Stimulated activated naive CD4-positive, alpha-beta T cell treated with Interleukin-2 at 50 U/mL for 16 hours (primary cell): ENCODE results near the gene FAM135A.
"Not testable (repeated sequence)": the region's sequence is repeated elsewhere in the genome, so short reads cannot be mapped to it uniquely, and the experiment has no call there.

Experiments
- DNase-seq: peaks from one replicate; lab custom pipeline; 2025; lab: John Stamatoyannopoulos, UW

FAM135A gene

DNA sequence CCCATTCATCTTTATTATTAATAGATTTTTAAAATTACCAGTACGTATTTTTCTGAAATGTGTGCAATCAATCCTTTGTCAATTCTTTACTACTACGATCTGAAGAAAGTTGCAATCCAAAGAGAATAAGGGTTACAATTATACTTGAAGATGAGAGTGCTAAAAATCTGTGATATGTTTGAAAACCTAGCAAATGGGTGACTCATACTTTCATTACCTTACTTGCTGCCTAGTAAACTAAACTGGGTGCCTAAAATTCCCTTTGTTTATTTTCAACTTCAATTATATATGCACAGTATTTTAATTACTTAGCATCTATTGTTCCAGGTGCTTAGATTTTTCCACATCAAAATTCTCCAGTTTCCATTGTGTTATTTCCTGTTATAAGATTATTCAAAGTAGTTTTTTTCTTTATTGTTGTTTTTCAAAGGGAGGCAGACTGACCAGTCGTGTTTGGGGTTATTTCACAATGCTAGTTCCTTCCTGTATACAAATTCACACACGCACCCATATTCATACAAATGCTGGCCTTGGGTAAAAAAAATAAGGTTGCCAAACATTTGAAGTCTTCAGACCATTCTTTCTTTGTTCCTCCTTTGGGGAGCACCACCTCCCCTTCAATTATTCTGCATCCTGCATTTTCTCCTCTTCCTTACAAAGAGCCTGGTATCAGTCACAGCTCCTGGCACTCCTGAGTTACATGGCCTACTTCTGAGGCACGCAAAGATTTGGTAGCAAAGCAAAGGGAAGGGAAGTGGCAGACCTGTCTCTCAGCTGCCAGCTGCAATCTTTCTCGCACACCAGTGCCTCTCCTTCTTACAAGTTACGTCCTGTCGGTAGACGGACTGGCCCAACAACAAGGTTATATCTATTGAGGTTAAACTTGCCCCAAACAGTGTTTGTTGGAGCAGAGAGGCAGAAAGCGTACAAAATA is 16.2 kb upstream of the FAM135A start:
- DNase-seq: no peak

DNA sequence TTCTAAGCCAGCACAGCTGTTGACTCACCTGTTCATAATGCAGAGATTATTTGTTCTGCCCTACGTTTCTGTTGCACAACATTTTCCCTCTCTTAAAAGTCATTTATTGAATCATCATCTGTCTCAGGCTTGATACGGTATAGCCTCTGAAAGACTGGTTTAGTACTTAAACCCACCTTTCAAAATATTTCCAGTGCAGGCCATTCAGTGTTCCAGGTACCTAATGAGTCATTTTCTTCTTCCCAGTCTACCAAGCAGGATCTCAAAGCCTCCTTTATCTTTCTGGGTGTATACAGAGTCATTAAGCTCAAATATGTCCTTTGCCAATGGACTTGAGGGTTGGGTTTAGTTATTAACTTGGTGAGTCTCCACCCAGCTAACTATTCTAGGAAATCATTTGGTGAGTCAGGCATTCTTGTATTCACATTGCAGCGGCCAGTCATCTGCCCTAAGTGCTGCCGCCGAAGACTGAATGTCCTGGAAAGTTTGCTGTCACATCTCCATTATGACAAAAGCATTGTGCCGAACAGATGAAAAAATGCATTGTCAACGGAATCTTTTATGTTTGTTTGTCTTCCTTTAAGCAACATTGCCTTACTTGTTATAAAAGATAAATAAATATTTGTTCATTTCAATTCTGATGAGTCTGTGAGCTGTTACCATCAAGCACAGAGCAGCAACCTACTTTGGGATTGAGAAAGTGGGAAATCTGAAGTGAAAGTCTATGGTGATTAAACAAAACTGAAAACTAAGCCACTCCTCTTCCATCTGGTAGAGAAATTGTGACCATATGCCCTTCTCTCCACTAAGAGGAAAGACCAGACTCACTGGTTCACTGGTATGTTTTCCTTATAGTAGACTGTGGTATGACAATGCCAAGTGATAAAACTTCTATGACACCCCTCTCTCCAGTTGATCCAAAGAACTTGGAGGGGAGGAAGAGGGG is 14.3 kb upstream of the FAM135A start:
- DNase-seq: no peak

DNA sequence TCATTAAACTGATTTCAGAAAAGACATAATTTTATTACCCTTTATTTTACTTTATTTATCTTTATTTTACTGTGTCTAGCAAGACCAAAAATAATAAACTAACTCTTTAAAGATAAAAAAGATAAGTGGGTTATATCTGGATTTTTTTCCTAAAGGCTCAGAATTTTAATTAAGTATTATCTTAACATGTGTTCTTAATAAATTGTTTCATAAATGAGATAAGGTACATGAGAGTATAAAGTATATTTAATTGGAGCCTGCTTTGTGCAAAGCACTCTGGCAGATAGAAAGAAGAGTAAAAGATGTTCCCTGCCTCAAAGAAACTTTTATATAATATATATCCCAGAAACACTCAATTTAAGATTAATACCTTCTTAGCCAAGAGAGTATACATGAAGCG is 8.7 kb upstream of the FAM135A start:
- no peak for DNase-seq

DNA sequence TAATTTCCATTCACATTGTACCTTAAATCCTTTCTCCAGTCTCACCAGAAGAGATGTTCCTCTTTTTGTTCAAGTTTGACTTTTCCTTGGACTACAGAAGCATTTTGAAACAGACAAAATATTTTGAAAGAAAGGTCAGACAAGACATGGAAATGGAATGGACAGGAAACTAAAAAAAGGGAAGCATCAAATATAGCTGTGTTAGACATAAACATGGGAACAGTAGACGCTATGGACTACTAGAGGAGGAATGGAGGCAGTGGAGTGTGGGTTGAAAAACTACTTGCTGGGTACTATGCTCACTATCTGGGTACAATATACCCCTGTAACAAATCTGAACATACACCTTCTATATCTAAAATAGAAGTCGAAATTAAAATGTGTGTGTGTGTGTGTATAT is 4.1 kb upstream of the FAM135A start:
- no peak for DNase-seq

DNA sequence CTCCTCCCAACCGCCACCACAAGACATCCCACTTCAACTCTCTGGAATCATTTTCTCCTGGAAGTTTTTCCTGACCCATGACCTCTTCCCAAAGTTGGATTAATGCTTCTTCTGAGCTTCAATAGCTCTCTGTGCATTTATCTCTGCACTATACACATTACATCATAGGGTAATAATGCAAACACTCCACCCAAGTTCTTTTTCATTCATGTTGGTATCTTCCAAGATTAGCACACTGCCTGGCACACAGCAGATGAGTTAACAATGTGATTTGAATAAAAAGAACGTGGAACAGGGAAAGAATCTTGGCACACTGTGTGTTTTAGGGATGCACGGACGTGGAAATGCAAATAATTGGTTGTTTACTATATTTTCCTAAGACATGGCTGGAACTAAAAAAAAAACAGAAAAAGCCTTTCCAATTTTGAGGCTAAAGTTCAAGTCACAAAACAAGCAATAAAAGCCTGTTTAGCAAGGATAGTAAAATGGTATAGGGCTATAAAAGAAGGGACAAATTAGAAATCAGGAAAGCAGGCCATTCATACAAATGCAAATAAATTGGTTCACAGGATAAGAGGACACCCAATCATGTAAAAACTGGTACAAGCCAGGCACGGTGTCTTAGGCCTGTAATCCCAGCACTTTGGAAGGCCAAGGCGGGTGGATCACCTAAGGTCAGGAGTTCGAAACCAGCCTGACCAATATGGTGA is 1.6 kb upstream of the FAM135A start:
- no peak for DNase-seq

DNA sequence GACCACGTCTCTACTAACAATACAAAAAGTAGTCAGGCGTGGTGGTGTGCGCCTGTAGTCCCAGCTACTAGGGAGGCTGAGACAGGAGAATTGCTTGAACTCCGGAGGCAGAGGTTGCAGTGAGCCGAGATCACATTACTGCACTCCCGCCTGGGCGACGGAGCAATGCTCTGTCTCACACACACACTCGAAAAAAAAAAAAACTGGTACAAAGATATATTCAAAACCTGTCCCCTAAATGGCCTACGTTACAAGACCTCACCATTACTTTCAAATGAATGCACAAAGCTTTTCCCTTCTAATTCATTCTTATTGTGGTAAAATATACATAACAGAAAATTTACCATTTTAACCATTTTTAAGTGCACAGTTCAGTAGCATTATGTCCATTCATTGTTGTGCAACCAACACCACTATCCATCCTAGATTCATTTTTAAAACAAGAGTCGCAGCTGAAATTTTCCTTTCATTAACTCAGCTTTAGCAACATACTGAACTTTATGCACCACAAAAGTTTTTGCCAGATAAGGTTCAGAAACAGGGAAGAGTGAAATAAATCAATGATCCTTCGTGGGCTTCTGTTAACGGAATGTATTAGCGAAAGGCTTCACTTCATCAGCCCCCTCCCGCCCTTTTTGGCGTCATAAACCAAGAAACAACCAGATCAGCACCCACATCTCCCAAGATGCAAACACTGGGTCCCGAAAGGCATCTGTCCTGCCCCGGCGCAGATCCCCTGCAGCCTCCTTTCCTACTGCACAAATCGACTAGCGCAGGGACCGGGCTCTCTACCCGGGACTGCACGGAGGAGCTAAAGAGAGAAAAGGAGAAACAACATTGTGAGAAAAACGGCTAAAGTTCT is 825 bp upstream of the FAM135A start:
- no peak for DNase-seq

DNA sequence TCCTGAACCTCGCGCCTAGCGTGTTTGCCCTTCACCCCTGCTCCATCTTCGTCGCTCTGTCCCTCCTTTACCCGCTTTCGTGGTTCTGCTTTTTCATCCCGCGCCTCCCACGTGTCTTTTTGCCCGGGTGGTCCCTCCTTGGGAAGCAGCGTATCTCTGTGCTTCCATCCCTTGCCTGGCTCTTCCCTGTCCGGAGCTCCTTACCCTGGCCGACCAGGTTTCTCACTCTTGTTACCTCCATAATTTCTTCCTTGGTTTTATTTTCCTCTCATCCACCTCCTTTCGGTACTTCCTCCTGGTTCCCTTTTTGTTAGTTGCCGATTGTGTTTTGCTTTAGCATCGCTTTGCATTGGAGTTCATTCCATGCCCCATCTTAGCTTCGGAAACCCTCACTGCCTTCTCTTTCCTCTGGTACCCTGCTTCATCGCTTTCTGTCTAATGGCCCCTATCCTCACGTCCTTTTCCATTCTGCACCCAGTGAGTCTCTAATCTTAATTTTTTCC is 735 bp downstream of the FAM135A start:
- DNase-seq: no peak

DNA sequence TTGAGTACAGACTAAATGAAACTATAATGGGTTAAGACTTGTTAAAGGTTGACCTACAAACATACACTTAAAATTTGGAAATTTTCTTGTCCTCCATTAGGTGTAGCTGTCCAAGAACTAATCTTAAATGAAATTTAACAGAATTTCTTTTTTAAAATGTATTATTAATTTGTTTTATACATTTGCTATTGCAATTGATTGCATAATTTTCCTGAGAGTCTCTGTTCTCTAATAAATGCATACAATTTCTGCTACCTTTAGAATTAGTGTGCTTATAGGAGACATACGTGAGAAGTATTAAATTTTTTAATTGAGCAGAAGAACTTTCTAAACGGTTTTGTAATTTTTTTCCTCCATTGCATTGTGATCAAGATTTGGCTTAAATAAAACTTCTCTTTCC is 1.5 kb downstream of the FAM135A start:
- DNase-seq: no peak

DNA sequence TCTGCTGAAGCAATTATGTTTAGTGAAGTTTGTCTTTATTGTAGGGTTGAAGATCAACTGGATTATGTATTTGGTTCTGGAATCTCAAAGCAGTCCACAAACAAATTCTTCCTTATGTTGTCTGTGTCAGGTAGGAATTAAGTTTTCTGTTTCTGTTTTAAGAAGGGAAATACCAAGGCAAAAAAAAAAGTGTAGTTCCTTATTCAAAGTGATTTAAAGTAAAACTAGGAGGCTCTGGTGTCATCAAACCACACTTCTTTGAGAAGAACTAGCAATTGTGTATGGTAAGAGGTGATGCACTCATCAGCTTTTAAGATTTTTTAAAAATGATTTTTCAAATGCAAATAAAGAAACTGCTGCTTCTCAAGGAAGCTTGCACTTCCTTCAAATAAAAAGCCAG is 1.9 kb downstream of the FAM135A start:
- DNase-seq: no peak

DNA sequence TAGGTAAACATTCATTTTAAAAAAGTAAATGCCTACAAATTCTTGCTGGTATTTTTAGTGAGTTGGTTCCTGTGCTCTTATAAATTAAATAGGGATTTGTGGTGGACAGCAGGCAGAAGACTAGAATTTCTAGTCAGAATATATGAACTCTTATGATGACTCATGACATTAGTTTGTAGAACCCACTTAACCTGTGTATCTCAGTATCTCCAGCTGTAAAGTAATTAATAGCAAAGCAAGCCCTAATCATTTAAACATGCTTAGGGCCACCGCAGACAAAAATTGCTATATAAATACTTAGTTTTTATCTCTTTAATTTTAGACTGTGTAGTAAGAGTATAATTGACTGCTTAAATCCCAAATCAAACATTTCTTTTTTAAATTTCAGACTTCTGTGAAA is 2.4 kb downstream of the FAM135A start:
- no peak for DNase-seq

DNA sequence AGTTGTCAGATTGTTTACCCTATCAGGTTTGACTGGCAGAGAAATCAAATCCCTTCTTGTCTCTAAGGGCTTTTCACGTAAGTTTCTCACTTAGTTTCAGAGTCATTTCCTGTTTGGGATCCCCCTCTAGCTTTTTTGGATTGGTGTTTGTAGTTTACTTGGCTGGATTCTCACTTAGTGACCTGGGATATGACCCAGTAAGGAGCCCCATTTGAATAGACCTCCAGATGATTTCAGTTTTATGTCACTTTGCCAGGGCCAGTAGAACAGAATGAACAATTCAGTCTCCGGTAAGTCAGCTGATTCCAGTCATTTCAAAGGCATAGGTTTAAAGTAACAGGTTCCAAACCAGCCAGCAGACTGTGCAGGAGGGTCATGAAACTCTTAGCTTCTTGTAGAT is 8.2 kb downstream of the FAM135A start:
- no peak for DNase-seq

DNA sequence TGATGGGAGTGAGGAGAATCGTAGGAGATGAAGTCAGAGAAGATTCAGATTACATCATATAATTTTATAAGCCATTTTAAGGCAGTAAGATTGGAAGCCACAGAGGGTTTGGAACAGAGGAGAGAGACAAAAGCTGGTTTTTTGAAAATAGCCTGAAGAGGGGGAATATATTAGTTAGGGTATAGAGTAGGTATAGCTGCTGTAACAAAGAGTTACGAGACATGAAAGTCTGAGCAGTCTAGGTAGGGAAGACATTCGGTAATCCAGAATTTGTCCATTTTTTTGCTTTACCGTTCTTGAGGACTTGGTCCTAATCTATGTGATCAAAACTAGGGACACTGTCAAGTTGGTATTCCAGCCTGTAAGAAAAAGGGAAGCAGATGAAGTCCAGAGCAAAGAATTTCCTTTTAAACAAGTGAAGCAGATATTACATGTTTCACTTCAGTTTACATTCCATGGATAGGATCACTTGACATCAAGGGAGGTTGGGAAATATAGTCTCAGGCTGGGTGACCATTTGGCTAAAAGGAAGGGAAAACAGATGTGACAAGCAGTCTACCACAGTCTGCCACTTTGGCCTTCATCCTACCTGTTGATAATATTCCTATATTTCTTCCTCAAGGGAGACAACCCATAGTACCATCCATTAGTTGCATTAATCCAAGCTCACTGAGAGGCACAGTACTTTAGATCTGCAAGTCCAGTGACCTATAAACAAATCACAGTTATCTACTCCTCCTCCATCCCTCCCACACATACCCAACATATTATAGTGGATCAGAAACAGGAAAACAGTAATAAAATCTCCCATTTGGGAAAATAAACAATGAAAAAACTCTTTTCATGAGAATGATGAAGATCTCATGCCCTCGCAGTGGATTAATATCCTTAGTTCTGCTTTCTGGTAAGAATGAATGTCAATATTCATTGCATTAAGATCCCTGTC is 10.2 kb downstream of the FAM135A start:
- no peak for DNase-seq

DNA sequence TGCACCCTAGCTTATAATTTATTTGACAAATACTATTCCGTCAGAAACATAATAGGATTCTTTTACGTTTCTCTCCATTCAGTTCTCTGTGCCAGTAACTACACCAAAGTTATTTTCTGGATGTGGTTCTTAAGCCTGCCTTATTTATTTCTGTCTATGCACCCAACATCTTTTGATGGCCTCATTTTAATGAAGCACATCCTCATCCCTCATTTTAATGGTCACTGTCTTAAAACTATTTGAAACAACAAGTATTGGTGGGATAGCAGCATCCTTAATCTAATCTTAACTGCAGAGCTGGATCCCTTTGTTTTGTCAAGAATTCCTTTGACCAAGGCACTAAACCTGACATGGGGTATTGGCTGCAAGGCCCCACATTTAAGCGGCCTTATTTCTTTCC is 11.0 kb downstream of the FAM135A start:
- no peak for DNase-seq

DNA sequence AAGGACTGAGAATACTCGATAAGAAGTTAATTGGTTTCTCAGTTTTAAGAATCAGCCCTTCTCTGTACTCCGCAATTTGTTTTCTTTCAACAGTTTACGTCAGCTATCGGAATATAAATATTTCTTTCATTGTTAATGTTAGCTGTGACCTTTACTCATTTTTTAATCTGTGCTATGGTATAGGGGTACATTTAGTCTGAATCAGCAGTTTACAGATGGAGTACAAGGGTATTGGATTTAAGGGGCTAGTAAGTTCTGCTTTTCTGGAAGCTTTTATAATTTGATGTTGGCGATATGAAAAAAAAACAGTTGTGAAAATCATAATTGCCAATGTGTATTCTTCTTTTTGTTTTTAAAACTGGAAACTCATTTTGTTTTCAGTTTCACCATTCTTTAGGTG is 23.0 kb downstream of the FAM135A start:
- no peak for DNase-seq

DNA sequence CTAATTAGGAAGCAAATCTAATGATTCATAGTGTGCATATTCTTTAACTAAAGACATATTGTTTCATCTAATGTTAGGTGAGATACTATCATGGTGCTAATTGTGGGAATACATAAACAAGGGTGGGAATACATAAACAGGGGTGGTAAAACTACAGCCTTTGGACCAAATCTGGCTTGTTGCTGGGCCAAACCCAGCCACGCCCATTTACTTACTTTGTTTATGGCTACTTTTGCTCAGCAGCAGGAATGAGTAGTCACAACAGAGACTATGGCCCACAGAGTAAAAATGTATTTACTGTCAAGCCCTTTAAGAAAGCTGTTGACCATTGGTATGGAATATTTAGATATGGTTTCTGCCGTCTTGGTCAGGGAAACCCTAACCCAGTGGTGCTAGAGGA is 31.7 kb downstream of the FAM135A start:
- DNase-seq: no peak

DNA sequence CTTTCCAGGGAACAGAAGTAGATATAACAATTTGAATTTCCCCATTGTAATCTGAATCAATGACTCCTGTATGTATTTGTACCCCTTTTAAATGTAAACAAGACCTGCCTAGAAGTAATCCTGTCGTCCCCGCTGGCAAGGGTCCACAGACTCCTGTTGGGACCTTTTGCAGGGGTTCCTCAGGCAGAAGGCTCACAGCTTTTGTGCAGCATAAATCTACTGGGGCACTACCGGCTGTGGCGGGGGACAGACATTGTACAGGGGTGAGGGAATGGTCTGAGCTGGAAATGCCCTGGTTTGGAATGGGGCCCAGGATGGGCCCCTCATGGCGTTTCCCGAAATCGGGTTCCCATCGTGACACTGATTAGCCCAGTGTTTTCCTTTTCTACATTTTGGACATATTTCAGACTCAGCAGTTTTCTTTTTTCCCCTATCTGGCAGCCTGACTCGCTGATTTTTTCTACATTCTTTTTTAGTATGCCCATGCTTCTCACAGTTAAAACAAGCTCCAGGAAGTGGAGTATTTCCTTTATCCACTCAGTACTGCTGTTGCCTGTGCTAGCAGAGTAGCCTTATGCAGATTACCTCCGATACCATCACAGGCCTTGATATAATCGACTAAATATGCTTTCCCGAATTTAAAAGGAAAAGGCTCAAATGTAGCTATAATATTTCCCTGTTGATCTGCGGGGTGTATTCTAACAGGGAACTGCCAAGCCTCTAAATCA is 34.2 kb downstream of the FAM135A start:
- not testable (repeated sequence) for DNase-seq

DNA sequence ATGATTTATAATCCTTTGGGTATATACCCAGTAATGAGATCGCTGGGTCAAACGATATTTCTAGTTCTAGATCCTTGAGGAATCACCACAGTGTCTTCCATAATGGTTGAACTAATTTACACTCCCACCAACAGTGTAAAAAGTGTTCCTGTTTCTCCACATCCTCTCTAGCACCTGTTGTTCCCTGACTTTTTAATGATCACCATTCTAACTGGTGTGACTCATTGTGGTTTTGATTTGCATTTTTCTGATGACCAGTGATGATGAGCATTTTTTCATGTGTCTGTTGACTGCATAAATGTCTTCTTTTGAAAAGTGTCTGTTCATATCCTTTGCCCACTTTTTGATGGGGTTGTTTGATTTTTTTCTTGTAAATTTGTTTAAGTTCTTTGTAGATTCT is 40.6 kb downstream of the FAM135A start:
- DNase-seq: not testable (repeated sequence)

DNA sequence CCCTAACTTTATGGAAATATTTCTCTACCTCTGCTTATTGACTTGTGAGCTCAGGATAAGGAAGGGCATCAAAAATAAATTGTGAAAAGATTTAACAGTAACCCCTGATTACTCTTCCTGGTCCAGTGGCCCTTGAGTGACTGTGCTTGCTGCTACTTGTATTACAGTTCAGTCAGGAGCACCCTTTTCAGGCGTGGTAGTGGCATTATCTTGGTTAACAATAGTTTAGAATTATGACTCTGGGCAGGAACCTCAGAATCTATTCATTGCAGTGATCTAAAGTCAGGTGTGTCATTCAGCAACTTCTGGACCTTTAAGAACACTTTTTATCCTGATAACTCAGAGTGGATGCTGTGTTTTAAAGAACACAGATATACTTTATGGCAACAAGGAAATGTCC is 43.4 kb downstream of the FAM135A start:
- no peak for DNase-seq

DNA sequence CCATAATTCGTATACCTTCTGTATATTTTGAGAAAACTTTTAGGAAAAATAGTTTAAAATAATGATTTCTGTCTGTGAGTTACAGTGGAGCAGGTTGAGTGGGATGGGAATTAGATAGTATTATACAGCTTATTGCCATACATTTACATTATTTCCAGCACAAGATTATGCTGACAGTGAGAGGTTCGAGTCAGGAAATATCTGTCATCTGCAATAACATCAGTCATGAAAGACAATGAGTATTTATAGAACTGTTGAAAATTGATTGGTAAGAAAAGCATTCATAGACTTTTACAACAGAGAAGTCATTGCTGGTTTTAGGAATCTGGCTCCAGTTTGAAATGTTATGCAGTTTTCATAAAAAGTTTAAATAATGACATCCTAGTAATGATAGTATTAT is 45.9 kb downstream of the FAM135A start:
- DNase-seq: no peak
